HepG2 (cell line): Measurements from ENCODE around the gene ABCB10. TPM values are rescaled to one million over a fixed set of nuclear protein-coding genes. Genes with fewer than 3 reads are reported as not detected.

ENCODE experiments used
- AHR ChIP-seq: IDR thresholded peaks from 2 replicates; pipeline ENCODE4 v1.6.1; 2018; ENCODE audit warnings: missing genetic modification reagents, missing compliant biosample characterization
- DNMT3B ChIP-seq: conservative IDR thresholded peaks from 2 replicates; pipeline ENCODE4 v1.6.1; 2016; ENCODE audit warnings: missing biosample characterization, control low read depth
- GATAD2A ChIP-seq: IDR thresholded peaks from 2 replicates; pipeline ENCODE4 v1.6.1; 2016
- JARID2 ChIP-seq: sonication (generic); formaldehyde crosslinking; IDR thresholded peaks from 2 replicates; pipeline ENCODE4 v1.8.1; 2023; ENCODE audit warnings: missing genetic modification reagents, inconsistent platforms; ENCODE audit not compliant: insufficient replicate concordance
- JUN ChIP-seq: sonication (generic); formaldehyde crosslinking; IDR thresholded peaks from 2 replicates; pipeline ENCODE4 v1.4.0; 2020; ENCODE audit warnings: mild to moderate bottlenecking, missing genetic modification reagents
- KDM1A ChIP-seq: IDR thresholded peaks from 2 replicates; pipeline ENCODE4 v1.6.1; 2016; ENCODE audit warnings: missing compliant biosample characterization
- MED8 ChIP-seq: sonication (generic); formaldehyde crosslinking; IDR thresholded peaks from 2 replicates; pipeline ENCODE4 v1.8.1; 2023; ENCODE audit warnings: mild to moderate bottlenecking, missing genetic modification reagents; ENCODE audit not compliant: insufficient replicate concordance
- MZF1 ChIP-seq: sonication (generic); formaldehyde crosslinking; IDR thresholded peaks from 2 replicates; pipeline ENCODE4 v1.8.1; 2023; ENCODE audit warnings: mild to moderate bottlenecking, missing genetic modification reagents, borderline replicate concordance
- NFYB ChIP-seq: sonication (generic); formaldehyde crosslinking; IDR thresholded peaks from 2 replicates; pipeline ENCODE4 v1.4.0; 2020; ENCODE audit warnings: missing genetic modification reagents
- PATZ1 ChIP-seq: sonication (generic); formaldehyde crosslinking; IDR thresholded peaks from 2 replicates; pipeline ENCODE4 v1.4.0; 2020; ENCODE audit warnings: missing genetic modification reagents
- SOX13 ChIP-seq, 3 experiments: fragments of 450-650 bp in 1 of 3; sonication (generic) in 1 of 3; formaldehyde crosslinking in 1 of 3; IDR thresholded peaks in 2 of 3; conservative IDR thresholded peaks in 1 of 3; 2 replicates each; pipeline versions ENCODE4 v1.5.0 to v1.6.1; 2016 to 2020; ENCODE audit warnings: antibody characterized with exemption in 1 of 3, mild to moderate bottlenecking in 1 of 3, missing compliant biosample characterization in 1 of 3, missing genetic modification reagents in 1 of 3, moderate library complexity in 1 of 3
- SRF ChIP-seq: IDR thresholded peaks from 2 replicates; pipeline ENCODE4 v1.6.1; 2011; ENCODE audit warnings: mild to moderate bottlenecking, low read depth, low read length, moderate library complexity
- THAP8 ChIP-seq: sonication (generic); formaldehyde crosslinking; IDR thresholded peaks from 2 replicates; pipeline ENCODE4 v1.5.1; 2020; ENCODE audit warnings: missing genetic modification reagents, mild to moderate bottlenecking, borderline replicate concordance
- ZBTB38 ChIP-seq: sonication (generic); formaldehyde crosslinking; IDR thresholded peaks from 2 replicates; pipeline ENCODE4 v1.5.1; 2020; ENCODE audit warnings: mild to moderate bottlenecking, missing genetic modification reagents
- ZNF296 ChIP-seq: sonication (generic); formaldehyde crosslinking; conservative IDR thresholded peaks from 2 replicates; pipeline ENCODE4 v1.5.0; 2020; ENCODE audit warnings: mild to moderate bottlenecking, missing genetic modification reagents
- ZNF451 ChIP-seq: sonication (generic); formaldehyde crosslinking; IDR thresholded peaks from 2 replicates; pipeline ENCODE4 v1.5.0; 2020; ENCODE audit warnings: mild to moderate bottlenecking, missing genetic modification reagents
- ZNF543 ChIP-seq: sonication (generic); formaldehyde crosslinking; IDR thresholded peaks from 2 replicates; pipeline ENCODE4 v1.4.0; 2020; ENCODE audit warnings: mild to moderate bottlenecking, missing genetic modification reagents
- ZNF564 ChIP-seq: sonication (generic); formaldehyde crosslinking; IDR thresholded peaks from 2 replicates; pipeline ENCODE4 v1.8.1; 2023; ENCODE audit warnings: mild to moderate bottlenecking, missing genetic modification reagents
- ZNF614 ChIP-seq: IDR thresholded peaks from 2 replicates; pipeline ENCODE4 v1.6.1; 2018; ENCODE audit warnings: missing biosample characterization, missing genetic modification reagents, inconsistent platforms, borderline replicate concordance
- ZNF7 ChIP-seq: IDR thresholded peaks from 2 replicates; pipeline ENCODE4 v1.6.1; 2016; ENCODE audit warnings: missing biosample characterization, missing genetic modification reagents
- ZSCAN25 ChIP-seq: sonication (generic); formaldehyde crosslinking; IDR thresholded peaks from 2 replicates; pipeline ENCODE4 v1.8.0; 2022; ENCODE audit warnings: mild to moderate bottlenecking, missing genetic modification reagents
- polyA plus RNA-seq, 8 experiments: library from polyadenylated mRNA; depleted of rRNA in 3 of 8; stranded (reverse) in 7 of 8; unstranded in 1 of 8; fragments of >200 nt; fragmentation: Illumina TruSeq in 4 of 8; extraction: Trizol in 4 of 8; gene quantifications; 2 replicates each; pipeline versions ENCODE4 v1.2.1 to v1.2.3, GENCODE V29; 2011 to 2016; ENCODE audit warnings: low read depth in 4 of 8, missing spikeins in 1 of 8, mixed read lengths in 1 of 8; ENCODE audit not compliant: insufficient read depth in 1 of 8
- total RNA-seq, 5 experiments: library from RNA; depleted of rRNA; stranded (reverse); fragments of >200 nt; fragmentation: Illumina TruSeq; extraction: Trizol; gene quantifications; 2 replicates each; pipeline ENCODE4 v1.2.3, GENCODE V29; 2016; ENCODE audit warnings: low read depth in 1 of 5
- TF ChIP-seq, protein P1 (sequence below): sonication (generic); formaldehyde crosslinking; IDR thresholded peaks from 2 replicates; pipeline ENCODE4 v1.4.0; 2020; ENCODE audit warnings: missing genetic modification reagents, low read depth, mild to moderate bottlenecking, borderline replicate concordance
- TF ChIP-seq, protein P2 (sequence below): sonication (generic); formaldehyde crosslinking; IDR thresholded peaks from 2 replicates; pipeline ENCODE4 v1.8.0; 2022; ENCODE audit warnings: mild to moderate bottlenecking, missing genetic modification reagents

ABCB10 gene
- total and polyA plus RNA-seq, 2 of the 13 experiments (the other 11 are each of a cell fraction or from before 2014, with no cell fraction given), result 11.2 to 28.9 TPM

- no peak; the same call in 1 of the 2 replicates for TF ChIP-seq KDM1A (CRISPR knock-in tag)
- TF ChIP-seq AHR, result peak; percentile 41; the same call in 1 of the 2 replicates
- peak; percentile 84; the same call in 1 of the 2 replicates for TF ChIP-seq ZNF614 (CRISPR knock-in tag)
- TF ChIP-seq ZNF7, result no peak
- peak; percentile 74 for TF ChIP-seq SRF
- TF ChIP-seq MZF1 (CRISPR knock-in tag), result no peak
- 0 out of 2 replicates have a peak, but pooled peaks have one; percentile 43 for TF ChIP-seq THAP8 (CRISPR knock-in tag)
- TF ChIP-seq JUN (CRISPR knock-in tag), result peak; percentile 49; the same call in 1 of the 2 replicates
- no peak; the same call in 1 of the 2 replicates for TF ChIP-seq DNMT3B (CRISPR knock-in tag)
- peak; percentile 35; the same call in 1 of the 2 replicates for TF ChIP-seq NFYB
- peak; percentile 83 for TF ChIP-seq MED8 (CRISPR knock-in tag)
- peak; percentile 62 for TF ChIP-seq GATAD2A
- no peak for TF ChIP-seq SOX13 (IDR thresholded peaks at IDR 0.05)
- peak in 1 of 2 experiments; percentile 45; a peak in 1 of 4 replicates for TF ChIP-seq SOX13 (CRISPR knock-in tag; conservative IDR thresholded peaks at IDR 0.05 in 1 of 2, IDR thresholded peaks at IDR 0.05 in 1 of 2)
- TF ChIP-seq, protein P1, sequence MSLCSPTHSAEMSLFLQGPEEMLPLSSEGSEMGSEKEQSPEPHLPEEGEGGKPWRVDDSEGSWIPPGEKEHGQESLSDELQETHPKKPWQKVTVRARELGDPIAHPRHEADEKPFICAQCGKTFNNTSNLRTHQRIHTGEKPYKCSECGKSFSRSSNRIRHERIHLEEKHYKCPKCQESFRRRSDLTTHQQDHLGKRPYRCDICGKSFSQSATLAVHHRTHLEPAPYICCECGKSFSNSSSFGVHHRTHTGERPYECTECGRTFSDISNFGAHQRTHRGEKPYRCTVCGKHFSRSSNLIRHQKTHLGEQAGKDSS (CRISPR knock-in tag), result peak; percentile 88
- peak; percentile 32; the same call in 1 of the 2 replicates for TF ChIP-seq ZBTB38
- TF ChIP-seq ZNF451 (CRISPR knock-in tag), result no peak
- peak; percentile 89 for TF ChIP-seq ZNF564
- TF ChIP-seq, protein P2, sequence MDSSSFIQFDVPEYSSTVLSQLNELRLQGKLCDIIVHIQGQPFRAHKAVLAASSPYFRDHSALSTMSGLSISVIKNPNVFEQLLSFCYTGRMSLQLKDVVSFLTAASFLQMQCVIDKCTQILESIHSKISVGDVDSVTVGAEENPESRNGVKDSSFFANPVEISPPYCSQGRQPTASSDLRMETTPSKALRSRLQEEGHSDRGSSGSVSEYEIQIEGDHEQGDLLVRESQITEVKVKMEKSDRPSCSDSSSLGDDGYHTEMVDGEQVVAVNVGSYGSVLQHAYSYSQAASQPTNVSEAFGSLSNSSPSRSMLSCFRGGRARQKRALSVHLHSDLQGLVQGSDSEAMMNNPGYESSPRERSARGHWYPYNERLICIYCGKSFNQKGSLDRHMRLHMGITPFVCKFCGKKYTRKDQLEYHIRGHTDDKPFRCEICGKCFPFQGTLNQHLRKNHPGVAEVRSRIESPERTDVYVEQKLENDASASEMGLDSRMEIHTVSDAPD, result no peak
- peak; percentile 82 for TF ChIP-seq ZNF543 (CRISPR knock-in tag)
- TF ChIP-seq JARID2 (CRISPR knock-in tag), result peak; percentile 22
- no peak for TF ChIP-seq ZNF296 (CRISPR knock-in tag)
- TF ChIP-seq PATZ1 (CRISPR knock-in tag), result peak; percentile 91
- peak; percentile 83 for TF ChIP-seq ZSCAN25
These were observed at the start of gene ABCB10 (continued) for GRCh38 chr1:229558460-229559335.
